NCI-H345 treated with DMSO at 0.1 percent for 48 hours (cell line): Measurements from ENCODE around the gene SPOP.

Experiments used
- DNase-seq: peaks from one replicate; lab custom pipeline; 2025; ENCODE audit not compliant: unreplicated experiment; lab: John Stamatoyannopoulos, UW

Gene SPOP

DNA sequence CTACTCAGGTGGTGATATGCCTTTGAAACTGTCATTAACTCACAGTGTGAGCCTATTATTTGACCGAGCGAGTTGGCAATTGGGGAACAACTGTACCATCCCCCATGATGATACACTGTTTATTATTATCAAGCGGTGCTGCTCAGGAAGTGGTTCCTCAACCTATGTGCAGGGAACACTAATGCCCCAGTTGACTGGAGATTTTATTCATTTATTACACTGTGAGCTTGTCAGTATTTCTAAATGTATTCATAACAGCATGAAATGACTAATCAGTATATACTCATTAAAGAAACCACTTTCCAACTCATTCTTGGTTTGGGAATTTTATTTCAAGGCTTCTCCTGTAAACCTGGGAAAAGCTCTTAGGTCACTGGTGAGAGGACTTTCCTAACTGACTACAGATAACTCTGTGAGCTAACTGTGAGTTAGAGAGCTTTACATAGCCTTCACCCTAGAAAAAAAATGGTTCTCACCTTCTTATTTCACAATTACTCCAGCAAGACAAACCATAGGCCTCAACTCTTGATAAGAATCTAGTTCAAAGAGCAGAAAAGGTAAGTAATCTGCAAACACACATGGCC, 59.8 kb downstream of the SPOP start:
- no peak for DNase-seq

DNA sequence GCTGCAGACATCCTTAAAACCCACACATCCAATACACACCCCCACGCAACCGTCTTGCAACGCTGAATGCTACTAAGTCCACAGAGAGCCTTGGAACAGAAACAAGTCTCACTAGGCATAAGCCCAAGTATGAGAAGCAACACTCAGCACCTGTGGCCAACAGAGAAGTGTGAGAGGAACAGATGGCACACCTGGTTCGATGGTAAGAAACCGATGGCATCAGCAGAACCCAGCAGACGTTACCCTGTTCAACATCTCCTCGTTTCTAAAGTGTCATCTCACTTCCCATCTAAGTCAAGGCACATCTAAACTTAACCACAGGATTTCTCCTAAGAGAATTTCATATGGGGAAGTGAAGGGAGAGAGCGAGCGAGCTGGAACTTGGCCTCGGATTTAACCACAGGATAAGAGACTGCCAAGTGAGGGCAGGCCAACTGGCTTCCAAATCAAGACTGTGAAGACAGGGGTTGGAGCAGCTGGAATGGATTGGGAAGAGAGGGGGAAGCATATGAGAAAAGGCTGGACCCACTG, 61.2 kb downstream of the SPOP start:
- DNase-seq, result no peak

DNA sequence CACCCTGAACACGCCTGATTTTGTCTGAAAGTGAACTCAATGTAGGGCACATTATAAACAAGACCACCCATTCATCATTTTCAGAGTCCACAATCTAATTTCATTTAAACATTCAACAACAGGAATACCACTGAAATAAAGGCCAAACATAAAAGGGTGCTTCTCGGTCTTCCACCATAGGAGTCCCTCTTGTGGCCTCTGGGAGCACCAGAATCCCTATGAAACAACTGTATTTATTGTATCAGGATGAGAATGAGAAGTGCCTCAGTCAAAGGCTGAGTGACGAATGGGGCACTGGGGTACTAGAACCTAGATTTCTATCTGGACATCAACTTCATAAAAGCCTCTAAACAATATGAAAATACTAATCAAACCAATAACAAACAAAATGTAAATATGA, 61.8 kb downstream of the SPOP start:
- no peak for DNase-seq

DNA sequence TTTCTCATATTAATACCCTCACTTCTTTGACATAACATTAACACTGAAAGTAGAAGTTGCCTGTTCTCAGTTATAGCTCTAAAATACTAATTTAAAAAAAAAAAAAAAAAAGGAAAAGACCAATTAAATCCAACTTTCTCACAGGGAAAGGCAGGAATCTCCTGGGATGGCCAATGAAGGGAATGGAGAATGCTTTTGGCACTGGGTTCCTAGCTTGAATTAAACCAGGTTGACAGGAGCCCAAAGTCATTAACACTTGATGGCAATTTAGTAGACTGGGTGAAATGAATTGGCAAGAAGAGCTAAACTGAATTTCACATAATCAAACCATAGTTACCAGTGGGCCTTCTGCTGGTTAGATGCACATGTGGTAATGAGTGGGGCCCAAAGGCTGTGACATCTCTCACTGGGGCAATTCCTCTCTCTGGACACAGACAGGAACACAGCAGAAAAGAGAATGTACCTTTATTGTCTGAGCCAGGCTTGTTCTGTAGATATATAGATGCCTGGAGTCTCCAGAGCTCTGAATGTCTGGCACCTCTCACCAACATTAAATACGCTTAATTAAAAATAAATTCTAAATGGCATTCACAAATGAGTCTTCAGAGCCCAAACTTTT, 64.6 kb downstream of the SPOP start:
- no peak for DNase-seq

DNA sequence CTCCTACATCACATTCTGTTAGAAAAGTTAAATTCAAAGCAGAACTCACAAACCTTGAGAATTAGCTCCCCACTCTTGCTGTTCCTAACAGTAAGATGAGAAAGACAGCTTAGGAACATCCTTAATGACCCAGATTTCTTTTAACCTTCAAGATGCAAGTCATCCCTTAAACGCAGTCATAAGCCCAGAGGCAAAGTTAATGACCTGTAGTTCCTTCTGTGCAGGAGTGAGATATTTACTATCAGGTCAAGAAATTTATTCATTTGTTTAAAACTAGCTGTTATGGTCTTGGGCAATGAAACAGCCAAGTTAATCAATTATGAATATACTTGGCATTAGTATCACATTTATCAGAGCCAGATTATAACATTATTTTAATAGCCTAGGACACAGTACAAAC, 65.2 kb downstream of the SPOP start:
- DNase-seq, result no peak

DNA sequence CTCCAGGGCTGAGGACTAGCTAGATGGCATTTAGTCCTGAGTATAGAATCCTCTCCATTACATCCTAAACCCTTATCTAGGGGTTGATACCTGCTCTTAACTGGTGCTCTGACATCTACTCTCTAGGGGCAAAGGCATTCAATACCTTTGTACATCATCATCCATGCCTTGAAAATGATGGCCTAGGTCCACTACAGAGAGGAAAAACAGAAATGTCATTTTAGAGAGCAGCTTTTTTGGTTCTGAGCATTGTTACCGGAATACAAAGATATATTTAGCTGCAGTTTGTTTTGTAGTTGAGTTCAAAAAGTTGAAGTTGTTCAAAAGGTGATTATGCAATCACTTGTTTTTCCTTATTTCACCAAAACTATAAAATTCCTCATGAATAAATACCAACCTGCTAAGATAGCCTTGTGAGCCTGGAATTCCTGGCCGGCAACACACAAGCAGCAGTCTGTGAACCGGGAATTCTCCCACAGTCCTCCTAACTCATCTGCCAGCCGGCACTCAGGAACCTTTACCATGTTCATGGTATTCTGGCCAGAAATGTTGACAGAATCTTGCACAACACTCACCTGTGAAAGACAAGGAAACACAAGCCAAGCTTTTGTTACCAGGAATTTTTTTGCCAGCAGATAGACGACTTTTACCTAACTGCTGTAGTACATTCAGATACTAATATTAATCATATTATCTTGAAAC, 66.9 kb downstream of the SPOP start:
- DNase-seq, result no peak

DNA sequence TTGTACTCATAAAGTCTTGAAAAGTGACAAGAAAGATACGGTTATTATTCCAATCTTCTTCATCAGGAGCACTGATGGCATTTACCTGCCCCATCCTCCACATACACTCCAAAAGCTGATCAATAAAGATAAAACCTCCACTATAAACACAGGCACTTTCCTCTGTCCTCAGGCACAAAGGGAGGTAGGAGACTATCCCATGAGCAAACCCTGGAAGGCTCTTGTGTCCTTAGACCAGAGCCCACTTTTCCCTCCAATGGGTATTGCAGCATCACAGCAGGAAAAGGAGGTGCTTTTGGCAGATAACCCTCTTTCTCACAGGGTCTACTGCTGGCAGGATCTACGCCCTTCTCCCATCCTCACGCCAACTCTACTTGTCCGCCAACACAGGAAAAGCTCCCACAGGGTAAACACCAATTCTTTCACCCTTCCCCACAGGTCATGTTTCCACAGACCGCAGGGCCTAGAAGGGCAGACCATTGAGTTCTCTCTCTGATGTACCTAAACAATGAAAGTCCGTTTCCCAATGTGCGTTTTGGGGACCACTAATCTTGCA, 73.5 kb downstream of the SPOP start:
- no peak for DNase-seq

DNA sequence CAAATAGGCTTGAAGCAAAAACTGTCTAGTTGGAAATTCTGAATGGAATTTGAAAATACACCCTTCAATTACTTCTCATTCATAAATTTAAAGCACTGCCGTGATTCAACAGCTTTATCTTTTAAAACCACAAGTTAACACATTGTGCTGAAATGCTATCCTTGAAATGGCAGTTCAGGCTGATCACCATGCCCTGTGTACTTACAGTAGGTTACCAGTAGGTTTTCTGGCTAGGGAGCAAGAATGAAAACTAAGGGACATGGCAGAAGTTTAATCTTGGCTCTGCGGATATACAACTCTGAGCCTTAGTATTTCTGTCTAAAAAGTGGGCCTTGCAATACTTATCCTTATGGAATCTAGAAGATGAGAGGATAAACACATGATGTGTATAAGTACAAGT, 74.2 kb downstream of the SPOP start:
- no peak for DNase-seq

DNA sequence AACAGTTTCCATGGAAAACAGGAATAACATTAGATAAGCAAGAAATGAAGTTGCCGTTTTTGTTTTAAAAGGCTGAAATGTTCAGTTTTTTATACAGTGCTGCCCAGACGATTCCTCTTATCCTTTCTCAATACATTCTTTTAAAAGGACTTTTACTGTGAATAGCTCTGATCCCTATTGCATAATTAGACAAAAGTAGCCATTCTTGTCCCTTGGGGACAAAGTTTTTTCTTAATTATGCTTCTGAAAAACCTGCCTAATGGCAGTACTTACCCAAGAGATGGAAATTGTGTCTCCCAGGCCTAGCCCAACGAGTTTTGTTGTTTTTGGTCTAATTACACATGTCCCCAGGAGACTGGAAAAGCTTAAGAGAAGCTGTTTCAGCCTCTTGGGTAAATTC, 74.7 kb downstream of the SPOP start:
- DNase-seq, result no peak

DNA sequence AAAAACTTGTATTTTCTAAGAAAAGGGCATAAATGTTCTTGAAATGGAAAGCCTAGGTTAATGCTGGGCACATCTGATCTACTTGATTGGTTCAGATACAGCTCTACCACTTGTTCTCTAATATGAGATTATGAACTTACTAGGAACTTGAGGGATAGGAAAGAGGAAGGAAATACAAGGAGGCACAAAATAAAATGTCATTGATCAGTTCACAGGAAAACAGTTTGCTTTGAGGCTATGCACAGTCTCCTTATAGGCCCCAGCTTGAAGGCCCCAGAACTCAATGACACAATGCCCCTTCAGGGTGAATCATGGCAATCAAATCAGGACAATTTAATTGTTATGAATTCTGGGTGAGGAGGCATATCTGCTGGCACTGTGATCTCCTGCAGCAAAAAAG, 75.1 kb downstream of the SPOP start:
- DNase-seq, result no peak

DNA sequence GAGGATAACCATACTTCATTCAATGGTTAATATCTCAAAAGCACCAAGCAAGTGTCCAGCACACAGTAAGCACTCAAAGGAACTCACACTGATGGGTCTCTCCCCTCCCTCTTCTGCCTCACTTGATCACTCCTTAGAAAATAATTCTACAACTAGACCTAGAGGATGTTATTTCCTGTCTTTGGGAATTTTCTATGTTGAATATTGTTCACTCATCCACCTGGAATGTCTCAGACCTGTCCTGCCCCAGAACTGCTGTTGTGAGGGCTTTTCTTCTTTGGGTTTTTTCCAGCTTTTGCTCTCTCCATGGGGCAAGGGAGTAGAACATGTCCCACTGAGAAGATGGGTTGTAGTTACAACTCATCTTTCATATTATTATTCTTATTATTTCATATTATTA, 76.9 kb downstream of the SPOP start:
- DNase-seq, result no peak

DNA sequence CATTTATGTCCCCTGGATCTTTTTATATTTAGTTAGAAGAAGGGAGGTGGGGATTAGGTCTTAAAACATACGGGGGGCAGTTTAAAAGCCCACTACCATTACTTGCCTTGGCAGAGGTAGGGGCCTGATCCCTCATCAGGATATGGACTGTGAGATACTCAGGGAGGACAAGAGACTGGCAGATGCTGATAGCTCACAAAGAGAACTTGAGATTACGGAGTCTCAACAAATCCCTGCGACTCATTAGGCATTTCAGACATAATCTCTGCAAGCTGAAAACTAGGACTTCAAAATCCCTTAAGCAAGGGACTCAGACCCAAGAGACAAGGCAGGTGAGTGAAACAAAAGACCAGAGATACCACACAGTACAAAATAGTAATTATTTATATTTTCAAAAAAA, 79.0 kb downstream of the SPOP start:
- DNase-seq, result no peak

DNA sequence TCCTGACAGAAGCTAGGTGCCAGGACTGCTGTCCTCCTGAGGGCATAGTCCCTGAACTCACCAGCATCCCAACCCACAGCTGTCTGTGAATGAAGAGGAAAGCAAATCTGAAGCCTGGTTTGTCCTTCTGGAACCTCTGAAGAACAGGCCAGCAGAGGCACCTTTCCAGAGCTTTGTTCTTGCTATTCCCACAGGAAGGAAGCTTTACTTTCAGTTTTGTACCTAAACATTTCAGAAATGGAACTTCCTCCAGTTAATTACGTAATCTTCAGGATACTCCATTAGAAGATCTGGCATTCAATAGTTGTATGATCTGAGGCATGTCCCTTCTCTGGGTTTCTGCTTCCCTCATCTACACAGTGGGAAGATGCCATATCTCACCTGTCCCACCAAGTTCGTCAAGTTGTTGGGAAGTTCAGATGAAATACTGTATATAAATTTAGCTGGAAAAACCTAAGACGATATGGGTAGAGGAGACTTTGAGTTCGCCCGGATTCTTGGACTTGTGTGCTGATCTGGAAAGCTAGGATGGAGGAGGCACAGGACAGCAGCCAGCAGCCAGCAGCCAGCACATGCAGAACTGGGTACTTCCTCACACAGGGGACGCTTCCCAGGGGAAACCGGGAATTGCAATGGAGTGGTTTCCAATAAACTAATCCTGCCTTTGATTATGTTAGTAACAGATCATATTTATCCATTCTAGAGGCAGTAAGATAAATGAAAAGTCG, 79.8 kb downstream of the SPOP start:
- no peak for DNase-seq

DNA sequence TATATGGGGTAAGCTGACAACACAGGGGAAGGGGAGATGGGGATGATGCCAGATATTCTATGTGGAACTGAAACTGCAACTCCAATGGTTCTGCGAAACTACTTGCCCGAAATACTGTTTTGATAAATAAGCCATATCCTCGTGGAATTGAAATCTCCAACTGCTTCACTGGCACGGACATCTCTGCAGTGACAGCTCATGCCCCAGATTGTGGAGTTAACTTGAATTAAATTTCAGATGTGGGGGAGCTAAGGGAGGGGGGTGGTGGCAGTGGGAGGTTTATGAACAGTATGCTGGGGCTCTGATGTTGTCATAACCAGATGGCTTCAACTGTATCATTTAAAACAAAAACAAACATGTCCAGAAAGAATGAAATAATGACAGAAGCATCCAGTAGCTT, 80.5 kb downstream of the SPOP start:
- DNase-seq, result no peak

DNA sequence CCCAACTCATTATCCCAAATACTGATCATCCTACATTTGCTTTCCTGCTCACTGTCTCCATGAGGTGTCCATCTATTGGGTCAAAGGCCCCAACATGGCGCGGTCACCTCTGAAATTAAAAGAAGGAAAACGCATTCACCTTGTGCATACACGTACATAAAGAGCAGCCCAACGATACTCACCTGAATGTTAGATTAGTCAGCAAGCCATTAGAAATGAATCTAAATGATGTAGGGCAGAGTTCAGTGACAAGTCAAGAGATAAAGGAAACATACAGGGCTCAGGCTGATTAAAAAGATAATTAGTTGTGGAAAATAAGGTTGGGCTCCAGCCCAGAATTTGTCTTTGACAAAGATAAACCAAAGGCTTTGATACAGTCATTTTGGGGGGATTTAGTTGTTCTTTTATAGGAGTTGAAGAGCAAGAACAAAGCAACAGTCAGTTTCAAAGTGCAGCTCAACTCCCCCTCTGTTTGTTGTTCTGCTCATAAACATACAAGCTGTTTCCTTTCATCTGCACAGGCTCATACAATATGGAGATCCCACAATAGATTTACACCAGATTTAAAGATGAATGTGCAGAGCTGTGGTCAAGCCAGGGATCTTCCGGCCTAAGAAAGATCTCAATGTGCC, 81.2 kb downstream of the SPOP start:
- DNase-seq, result no peak

DNA sequence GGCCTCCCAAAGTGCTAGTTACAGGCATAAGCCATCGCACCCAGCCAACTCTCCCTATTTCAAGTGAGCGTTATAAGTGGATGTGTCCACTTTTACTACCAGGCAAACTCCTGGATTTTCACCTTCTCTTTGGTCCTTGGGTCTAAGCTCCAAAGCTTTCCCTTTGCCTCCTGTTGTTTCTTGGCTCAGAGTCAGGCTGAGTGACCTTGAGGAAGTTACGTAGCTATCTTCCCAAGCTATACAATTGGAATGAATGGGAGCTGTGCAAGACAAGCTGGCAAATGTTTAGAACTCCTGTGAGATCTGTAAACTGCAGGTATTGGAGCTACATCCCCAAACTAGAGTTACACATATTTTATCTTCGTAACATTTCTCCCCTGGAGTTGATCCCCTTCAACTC, 81.9 kb downstream of the SPOP start:
- no peak for DNase-seq

DNA sequence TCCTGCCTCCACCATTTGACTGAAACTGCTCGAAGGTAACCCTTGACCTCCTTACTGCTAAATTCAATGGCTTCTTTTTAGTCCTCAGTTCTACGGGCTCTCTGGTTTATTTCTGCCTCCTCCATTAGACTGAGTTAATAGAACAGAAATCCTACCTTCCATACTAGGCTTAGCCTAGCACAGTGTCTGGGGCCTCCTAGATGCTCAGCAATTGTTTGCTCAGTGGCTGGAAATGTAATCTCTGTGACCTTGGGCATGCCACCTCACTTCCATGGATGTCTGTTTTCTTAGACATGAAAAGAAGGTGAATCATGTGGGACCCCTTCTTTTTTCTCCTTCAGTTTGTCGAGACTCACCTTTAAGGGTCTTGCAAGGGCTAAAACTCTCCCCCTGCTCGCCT, 82.6 kb downstream of the SPOP start:
- no peak for DNase-seq

DNA sequence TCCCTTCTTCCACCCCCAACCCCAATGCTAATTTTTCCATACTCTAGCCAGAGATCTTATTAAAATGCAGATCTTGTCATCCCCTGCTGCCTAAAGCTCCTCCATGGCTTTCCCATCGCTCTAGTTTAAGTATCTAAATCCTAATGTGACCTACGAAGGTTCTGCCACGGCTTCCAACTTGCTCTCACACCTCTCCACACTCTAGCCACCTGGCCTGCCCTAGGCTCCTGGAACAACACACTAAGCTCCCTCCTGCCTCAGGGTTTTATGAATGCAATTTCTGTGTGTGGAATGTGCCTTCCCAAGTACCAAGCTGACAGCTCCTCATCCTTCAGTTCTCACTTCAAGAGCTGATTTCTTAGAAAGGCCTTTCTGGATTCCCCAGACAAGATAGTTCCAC, 85.6 kb downstream of the SPOP start:
- DNase-seq, result no peak

DNA sequence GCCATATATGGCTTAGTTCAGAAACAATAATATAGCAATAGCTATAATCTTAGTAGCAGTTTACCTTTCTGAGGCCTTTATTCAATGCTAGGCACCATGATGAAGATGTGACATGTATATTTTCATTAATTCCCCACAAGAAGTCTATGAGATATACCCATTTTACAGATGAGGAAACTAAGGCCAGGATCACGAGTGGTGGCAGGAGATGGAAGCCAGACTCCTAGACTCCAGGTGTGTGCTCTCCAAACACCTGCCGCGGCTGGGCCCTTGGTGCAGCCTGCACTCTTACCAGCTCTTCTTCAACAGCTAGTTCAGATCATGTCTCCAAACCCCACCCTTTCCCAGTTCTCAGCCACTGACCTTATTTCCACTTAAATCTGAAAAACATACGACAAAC, 87.0 kb downstream of the SPOP start:
- DNase-seq, result no peak

DNA sequence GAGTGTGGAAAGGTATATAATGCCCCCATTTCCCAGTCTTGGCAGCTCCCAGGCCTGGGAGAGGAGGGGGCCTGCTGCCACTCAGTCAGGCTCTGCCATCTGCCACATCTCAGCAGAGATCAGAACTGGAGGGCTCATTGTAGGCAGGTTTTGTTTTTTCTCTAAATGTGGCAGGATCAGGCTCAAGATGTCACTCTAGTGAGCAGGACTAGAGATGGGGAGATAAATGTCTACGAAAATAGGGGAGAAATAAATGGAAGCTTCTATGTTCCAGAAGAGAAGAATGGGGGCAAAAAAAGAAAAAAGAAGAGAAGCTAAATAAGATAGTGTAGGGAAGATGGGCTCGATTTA, 88.3 kb downstream of the SPOP start:
- DNase-seq, result no peak
